Epithelial cell of proximal tubule (primary cell): Measurements from ENCODE around the gene RIOX2. TPM values are rescaled to one million over a fixed set of nuclear protein-coding genes. Genes with fewer than 3 reads are reported as not detected.

ENCODE experiments used
- DNase-seq: peaks from one replicate; pipeline ENCODE4 v3.0.0-alpha.2; 2011; ENCODE audit warnings: low read depth
- H3K4me3 ChIP-seq: 2 replicates; pipeline ENCODE4 v1.5.1; 2011; ENCODE audit warnings: low read depth, mild to moderate bottlenecking, low read length
- CTCF ChIP-seq: conservative IDR thresholded peaks from 2 replicates; pipeline ENCODE4 v1.5.1; 2012; ENCODE audit warnings: low read depth, mild to moderate bottlenecking, low read length
- total RNA-seq: library from RNA; depleted of rRNA; stranded (reverse); fragments of >200 nt; gene quantifications from 2 replicates; pipeline ENCODE4 v1.2.3, GENCODE V29; 2015

The RIOX2 gene
- total RNA-seq, 1 donor from 2014 or later: 15.6 TPM

- no peak for DNase-seq
- TF ChIP-seq CTCF: no peak
- H3K4me3 ChIP-seq: no peak overlapping the region
These were observed 18.5 kb upstream of the RIOX2 start for GRCh38 chr3:97990624-97991292.

- TF ChIP-seq CTCF: no peak
- no peak for DNase-seq
- H3K4me3 ChIP-seq: no peak overlapping the region
These were observed 16.7 kb upstream of the RIOX2 start for GRCh38 chr3:97988784-97989568.

- no peak for TF ChIP-seq CTCF
- no peak overlapping the region for H3K4me3 ChIP-seq
- DNase-seq: no peak
These were observed 15.1 kb upstream of the RIOX2 start for GRCh38 chr3:97987306-97987705.

GRCh38 chr3:97983933-97984491, 11.8 kb upstream of the RIOX2 start:
- no peak for TF ChIP-seq CTCF
- H3K4me3 ChIP-seq: no peak overlapping the region
- no peak for DNase-seq

- DNase-seq: peak; percentile 37
- no peak for TF ChIP-seq CTCF
- H3K4me3 ChIP-seq: no peak overlapping the region
These were observed 9.7 kb upstream of the RIOX2 start for GRCh38 chr3:97981886-97982285.

- DNase-seq: no peak
- no peak overlapping the region for H3K4me3 ChIP-seq
- TF ChIP-seq CTCF: no peak
These were observed 7.4 kb upstream of the RIOX2 start for GRCh38 chr3:97979610-97980009.

- no peak for DNase-seq
- TF ChIP-seq CTCF: peak; percentile 43
- no peak overlapping the region for H3K4me3 ChIP-seq
These were observed 3.2 kb upstream of the RIOX2 start for GRCh38 chr3:97975466-97975865.
